Upper lobe of left lung (tissue), 4 donors: Measurements from ENCODE around the gene PHF2.

Experiments used
- POLR2A ChIP-seq, 4 donors: fragments of 450-650 bp; IDR thresholded peaks; one replicate each; pipeline ENCODE4 v1.5.1; 2016 to 2017; ENCODE audit warnings: antibody characterized with exemption in 4 of 4, mild to moderate bottlenecking in 2 of 4
- TF ChIP-seq, protein P1 (sequence below), 6 experiments: fragments of 450-650 bp in 4 of 6; fragments of 200-600 bp in 2 of 6; sonication (generic) in 2 of 6; IDR thresholded peaks; one replicate each; pipeline ENCODE4 v1.5.1; 2016 to 2019; ENCODE audit warnings: antibody characterized with exemption in 6 of 6

DNA sequence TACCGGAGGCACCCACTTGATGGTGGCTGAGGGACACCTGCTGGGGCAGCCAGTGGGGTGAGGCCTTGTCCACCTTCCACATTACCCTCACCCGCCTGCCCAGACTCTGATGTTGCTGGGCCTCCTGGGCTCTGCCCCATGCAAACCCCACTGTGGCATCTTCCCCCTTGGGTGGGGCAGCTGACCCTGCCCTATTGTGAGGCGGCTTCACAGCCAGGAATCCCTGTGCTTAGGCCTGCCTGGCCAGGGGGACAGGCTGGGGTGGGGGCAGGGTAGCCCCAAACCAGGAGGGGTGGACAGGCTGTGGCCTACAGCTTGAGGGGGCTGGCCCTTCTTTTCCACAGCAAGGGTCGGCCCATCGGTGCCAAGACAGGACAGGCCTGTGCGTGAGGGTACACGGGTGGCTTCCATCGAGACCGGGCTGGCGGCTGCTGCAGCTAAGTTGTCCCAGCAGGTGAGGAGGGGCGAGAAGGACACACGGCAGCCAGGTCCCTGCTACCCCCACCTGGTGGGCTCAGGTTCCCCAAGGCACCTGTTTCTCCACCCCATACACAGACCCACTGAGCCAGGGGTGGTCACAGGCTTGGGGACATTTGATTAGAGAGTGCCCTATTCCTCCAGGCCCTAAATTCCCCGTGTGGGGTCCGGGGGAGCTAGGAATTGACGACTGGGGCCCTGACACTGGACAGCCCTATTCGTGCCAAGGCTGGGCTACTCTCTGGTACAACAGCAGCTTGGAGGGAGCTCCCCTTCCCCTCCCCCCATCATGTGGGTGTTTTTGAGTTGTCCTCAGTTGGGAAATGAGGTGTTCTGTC, 99.2 kb downstream of the PHF2 start:
- TF ChIP-seq, protein P1, sequence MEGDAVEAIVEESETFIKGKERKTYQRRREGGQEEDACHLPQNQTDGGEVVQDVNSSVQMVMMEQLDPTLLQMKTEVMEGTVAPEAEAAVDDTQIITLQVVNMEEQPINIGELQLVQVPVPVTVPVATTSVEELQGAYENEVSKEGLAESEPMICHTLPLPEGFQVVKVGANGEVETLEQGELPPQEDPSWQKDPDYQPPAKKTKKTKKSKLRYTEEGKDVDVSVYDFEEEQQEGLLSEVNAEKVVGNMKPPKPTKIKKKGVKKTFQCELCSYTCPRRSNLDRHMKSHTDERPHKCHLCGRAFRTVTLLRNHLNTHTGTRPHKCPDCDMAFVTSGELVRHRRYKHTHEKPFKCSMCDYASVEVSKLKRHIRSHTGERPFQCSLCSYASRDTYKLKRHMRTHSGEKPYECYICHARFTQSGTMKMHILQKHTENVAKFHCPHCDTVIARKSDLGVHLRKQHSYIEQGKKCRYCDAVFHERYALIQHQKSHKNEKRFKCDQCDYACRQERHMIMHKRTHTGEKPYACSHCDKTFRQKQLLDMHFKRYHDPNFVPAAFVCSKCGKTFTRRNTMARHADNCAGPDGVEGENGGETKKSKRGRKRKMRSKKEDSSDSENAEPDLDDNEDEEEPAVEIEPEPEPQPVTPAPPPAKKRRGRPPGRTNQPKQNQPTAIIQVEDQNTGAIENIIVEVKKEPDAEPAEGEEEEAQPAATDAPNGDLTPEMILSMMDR (IDR thresholded peaks at IDR 0.05), result no peak
- TF ChIP-seq POLR2A (IDR thresholded peaks at IDR 0.05), result no peak
